WTC11 (cell line): ENCODE results near the gene LIMS2. TPM values are rescaled to one million over a fixed set of nuclear protein-coding genes. Genes with fewer than 3 reads are reported as not detected.

Experiments
- ATAC-seq: fragments of 200-7000 bp; cut with Tn5 transposase; 2 replicates; pipeline ENCODE4 v1.10.0; 2021; ENCODE audit warnings: mild to moderate bottlenecking, moderate library complexity
- CTCF ChIA-PET: fragments of 300-600 bp; sonication (Branson Sonifier 250); formaldehyde crosslinking; loops from one replicate; lab custom pipeline; 2021; ENCODE audit warnings: antibody characterized with exemption; lab: Charles Lee
- POLR2A ChIA-PET: fragments of 350-600 bp; sonication (Branson Sonifier 250); formaldehyde crosslinking; loops from one replicate; lab custom pipeline; 2021; ENCODE audit warnings: antibody characterized with exemption; lab: Charles Lee
- DNase-seq: peaks from one replicate; pipeline ENCODE4 v3.0.0; 2021; ENCODE audit warnings: low spot score
- H3K27ac Mint-ChIP-seq: 2 replicates; pipeline ENCODE4 v1.8.0; 2021; ENCODE audit warnings: mixed read lengths
- H3K27me3 Mint-ChIP-seq: 2 replicates; pipeline ENCODE4 v1.8.0; 2021; ENCODE audit warnings: low read depth, mild to moderate bottlenecking, moderate library complexity, mixed read lengths
- H3K36me3 Mint-ChIP-seq: 2 replicates; pipeline ENCODE4 v1.8.0; 2021; ENCODE audit warnings: mixed read lengths
- H3K4me1 Mint-ChIP-seq: 2 replicates; pipeline ENCODE4 v1.8.0; 2022; ENCODE audit warnings: mixed read lengths
- H3K4me3 Mint-ChIP-seq: 2 replicates; pipeline ENCODE4 v1.8.0; 2021; ENCODE audit warnings: mild to moderate bottlenecking, moderate library complexity, mixed read lengths
- H3K9me3 Mint-ChIP-seq: 2 replicates; pipeline ENCODE4 v1.8.0; 2021; ENCODE audit warnings: mixed read lengths
- ATF1 ChIP-seq: sonication (generic); formaldehyde crosslinking; IDR thresholded peaks from 2 replicates; pipeline ENCODE4 v1.8.1; 2023; ENCODE audit warnings: mild to moderate bottlenecking, moderate library complexity, missing genetic modification reagents
- ATF6 ChIP-seq: sonication (generic); formaldehyde crosslinking; IDR thresholded peaks from 2 replicates; pipeline ENCODE4 v1.8.1; 2023; ENCODE audit warnings: mild to moderate bottlenecking, missing genetic modification reagents
- CDX4 ChIP-seq: fragments of 250-450 bp; sonication (Bioruptor Pico); IDR thresholded peaks from 2 replicates; pipeline ENCODE4 v1.9.0; 2021; ENCODE audit warnings: moderate library complexity, mild to moderate bottlenecking, inconsistent platforms, borderline replicate concordance
- CREB1 ChIP-seq: sonication (generic); formaldehyde crosslinking; IDR thresholded peaks from 2 replicates; pipeline ENCODE4 v1.8.0; 2023; ENCODE audit warnings: mild to moderate bottlenecking, missing genetic modification reagents
- E2F5 ChIP-seq: sonication (generic); formaldehyde crosslinking; IDR thresholded peaks from 2 replicates; pipeline ENCODE4 v1.8.1; 2022; ENCODE audit warnings: mild to moderate bottlenecking, moderate library complexity, missing genetic modification reagents
- EMX1 ChIP-seq: fragments of 250-450 bp; sonication (Bioruptor Pico); IDR thresholded peaks from 2 replicates; pipeline ENCODE4 v1.8.0; 2021; ENCODE audit warnings: mild to moderate bottlenecking
- ERG ChIP-seq: fragments of 250-450 bp; sonication (Bioruptor Pico); IDR thresholded peaks from 2 replicates; pipeline ENCODE4 v1.8.0; 2021; ENCODE audit warnings: mild to moderate bottlenecking
- ESRRA ChIP-seq: sonication (generic); formaldehyde crosslinking; IDR thresholded peaks from 2 replicates; pipeline ENCODE4 v1.8.1; 2022; ENCODE audit warnings: mild to moderate bottlenecking, missing genetic modification reagents, borderline replicate concordance
- ETV6 ChIP-seq: sonication (generic); formaldehyde crosslinking; IDR thresholded peaks from 2 replicates; pipeline ENCODE4 v1.8.1; 2022; ENCODE audit warnings: mild to moderate bottlenecking, missing genetic modification reagents
- FOXP4 ChIP-seq: sonication (generic); formaldehyde crosslinking; IDR thresholded peaks from 2 replicates; pipeline ENCODE4 v1.8.0; 2022; ENCODE audit warnings: mild to moderate bottlenecking, missing genetic modification reagents
- KAT7 ChIP-seq: sonication (generic); formaldehyde crosslinking; IDR thresholded peaks from 2 replicates; pipeline ENCODE4 v1.8.1; 2023; ENCODE audit warnings: missing genetic modification reagents, mild to moderate bottlenecking, borderline replicate concordance
- MAX ChIP-seq: sonication (generic); formaldehyde crosslinking; IDR thresholded peaks from 2 replicates; pipeline ENCODE4 v1.8.0; 2022; ENCODE audit warnings: mild to moderate bottlenecking, missing genetic modification reagents
- MXD4 ChIP-seq: fragments of 250-450 bp; sonication (Bioruptor Pico); IDR thresholded peaks from 2 replicates; pipeline ENCODE4 v1.8.0; 2021; ENCODE audit warnings: mild to moderate bottlenecking, moderate library complexity, borderline replicate concordance
- NFATC4 ChIP-seq: fragments of 250-450 bp; sonication (Bioruptor Pico); IDR thresholded peaks from 2 replicates; pipeline ENCODE4 v1.9.0; 2021; ENCODE audit warnings: mild to moderate bottlenecking
- NFYB ChIP-seq: sonication (generic); formaldehyde crosslinking; conservative IDR thresholded peaks from 2 replicates; pipeline ENCODE4 v1.8.0; 2022; ENCODE audit warnings: low read depth, missing genetic modification reagents
- PRDM15 ChIP-seq: sonication (generic); formaldehyde crosslinking; IDR thresholded peaks from 2 replicates; pipeline ENCODE4 v1.8.0; 2022; ENCODE audit warnings: missing genetic modification reagents
- SP1 ChIP-seq: sonication (generic); formaldehyde crosslinking; conservative IDR thresholded peaks from 2 replicates; pipeline ENCODE4 v1.8.1; 2022; ENCODE audit warnings: missing genetic modification reagents
- TCF7 ChIP-seq: sonication (generic); formaldehyde crosslinking; IDR thresholded peaks from 2 replicates; pipeline ENCODE4 v1.8.0; 2022; ENCODE audit warnings: mild to moderate bottlenecking, low read depth, missing genetic modification reagents, moderate library complexity
- TP53 ChIP-seq: sonication (generic); formaldehyde crosslinking; IDR thresholded peaks from 2 replicates; pipeline ENCODE4 v1.8.1; 2023; ENCODE audit warnings: mild to moderate bottlenecking, missing genetic modification reagents
- USF1 ChIP-seq: sonication (generic); formaldehyde crosslinking; IDR thresholded peaks from 2 replicates; pipeline ENCODE4 v1.8.0; 2022; ENCODE audit warnings: mild to moderate bottlenecking, missing genetic modification reagents
- ZBTB43 ChIP-seq: sonication (generic); formaldehyde crosslinking; IDR thresholded peaks from 2 replicates; pipeline ENCODE4 v1.8.1; 2023; ENCODE audit warnings: mild to moderate bottlenecking, missing genetic modification reagents
- ZNF671 ChIP-seq: fragments of 250-450 bp; sonication (Bioruptor Pico); IDR thresholded peaks from 2 replicates; pipeline ENCODE4 v1.8.0; 2021; ENCODE audit warnings: mild to moderate bottlenecking
- total RNA-seq: library from RNA; stranded (reverse); gene quantifications from 3 replicates; pipeline ENCODE4 v1.2.3, GENCODE V29; 2021

The LIMS2 gene
- total RNA-seq, 1 experiment from 2014 or later, result 2.4 TPM

- TF ChIP-seq PRDM15 (CRISPR knock-in tag) (no peak), TP53 (CRISPR knock-in tag) (no peak), ESRRA (no peak), EMX1 (CRISPR knock-in tag) (no peak), FOXP4 (no peak), MXD4 (CRISPR knock-in tag) (no peak), E2F5 (CRISPR knock-in tag) (no peak), SP1 (CRISPR knock-in tag) (no peak), ZNF671 (CRISPR knock-in tag) (no peak)
Measured at GRCh38 chr2:127615511-127616166, 59.7 kb downstream of the LIMS2 start (continued).

GRCh38 chr2:127614731-127615130 is 60.6 kb downstream of the LIMS2 start:
- Mint-ChIP-seq H3K4me1 (no peaks in the 10 kb centered on the region), H3K27me3 (no peaks in the 10 kb centered on the region), H3K27ac (no peak overlapping the region), H3K36me3 (peaks cover 4% of the 10 kb centered on the region; the same call in 1 of the 2 replicates), H3K9me3 (peaks cover 21% of the 10 kb centered on the region), H3K4me3 (no peak overlapping the region)
- no peak for DNase-seq
- ChIA-PET POLR2A (no interaction called here), CTCF (interaction anchor here (0.9 to 1.5 kb wide), 3 partner anchors 23 to 81 kb away, joined by 3 to 4 read pairs (median 3); no protein-coding TSS in a partner anchor)
- no peak for ATAC-seq
- TF ChIP-seq CDX4 (CRISPR knock-in tag) (no peak), NFATC4 (CRISPR knock-in tag) (no peak), E2F5 (CRISPR knock-in tag) (no peak), ETV6 (no peak), MXD4 (CRISPR knock-in tag) (no peak), MAX (no peak), ATF1 (CRISPR knock-in tag) (no peak), ZBTB43 (CRISPR knock-in tag) (no peak), KAT7 (CRISPR knock-in tag) (no peak), CREB1 (no peak), USF1 (CRISPR knock-in tag) (no peak), NFYB (CRISPR knock-in tag) (no peak), TCF7 (CRISPR knock-in tag) (no peak), ATF6 (CRISPR knock-in tag) (no peak), ERG (CRISPR knock-in tag) (no peak), SP1 (CRISPR knock-in tag) (no peak)
